Inflammatory macrophage treated with lipopolysaccharide for 1 hour (primary cell): Measurements from ENCODE around the gene CGNL1.

ENCODE experiments used
- DNase-seq, 2 donors: peaks; one replicate each; pipeline ENCODE4 v3.0.0-alpha.2; 2020 to 2022

CGNL1 gene

DNA sequence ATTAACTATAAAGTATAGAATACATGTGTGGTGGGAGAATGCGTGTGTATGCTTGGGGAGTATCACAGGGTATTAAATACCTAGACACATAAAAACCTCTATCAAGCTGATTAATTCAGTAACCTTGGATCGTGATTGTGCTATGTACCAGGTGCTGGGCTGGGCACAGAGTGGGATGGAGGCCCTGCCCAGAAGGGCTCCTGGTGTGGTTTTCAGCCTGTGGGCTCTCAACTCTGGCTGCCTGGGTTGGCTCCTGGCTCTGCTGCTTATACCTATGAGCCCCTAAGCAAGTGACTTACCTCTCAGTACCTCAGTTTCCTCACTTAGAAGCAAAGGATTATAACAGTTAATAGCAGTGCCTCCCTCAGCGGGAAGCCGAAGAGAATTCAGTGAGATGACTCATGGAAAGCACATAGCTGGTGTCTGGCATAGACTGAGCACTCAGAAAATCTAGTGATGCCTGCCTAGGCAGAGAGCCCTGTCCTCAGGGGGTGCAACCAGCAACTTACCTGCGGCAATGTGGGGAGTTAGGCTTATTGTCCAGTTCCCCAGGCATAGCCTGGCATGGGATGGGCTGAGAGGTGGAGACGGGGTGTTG is 124.8 kb downstream of the CGNL1 start:
- no peak for DNase-seq

DNA sequence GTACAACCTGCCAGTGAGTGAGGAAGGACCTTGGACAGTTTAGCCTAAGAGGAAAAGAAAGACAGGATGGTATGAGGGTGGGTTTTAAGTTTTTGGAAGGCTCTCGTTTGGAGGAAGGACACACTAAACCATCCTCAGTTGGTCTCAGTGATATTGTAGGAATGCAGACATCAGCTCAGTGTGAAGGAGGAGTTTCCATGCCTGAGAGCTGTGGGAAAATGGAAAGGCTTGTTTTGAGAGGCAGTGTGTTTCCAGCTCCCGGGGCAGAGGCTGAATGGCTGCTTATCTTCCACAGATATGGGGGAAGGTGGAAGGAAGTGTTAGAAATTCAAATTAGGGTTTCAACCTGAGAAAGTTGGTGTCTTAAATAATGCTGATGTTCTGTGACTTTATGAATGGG is 125.8 kb downstream of the CGNL1 start:
- DNase-seq, result no peak

GRCh38 chr15:57503051-57503702 is 126.9 kb downstream of the CGNL1 start:
- no peak for DNase-seq

DNA sequence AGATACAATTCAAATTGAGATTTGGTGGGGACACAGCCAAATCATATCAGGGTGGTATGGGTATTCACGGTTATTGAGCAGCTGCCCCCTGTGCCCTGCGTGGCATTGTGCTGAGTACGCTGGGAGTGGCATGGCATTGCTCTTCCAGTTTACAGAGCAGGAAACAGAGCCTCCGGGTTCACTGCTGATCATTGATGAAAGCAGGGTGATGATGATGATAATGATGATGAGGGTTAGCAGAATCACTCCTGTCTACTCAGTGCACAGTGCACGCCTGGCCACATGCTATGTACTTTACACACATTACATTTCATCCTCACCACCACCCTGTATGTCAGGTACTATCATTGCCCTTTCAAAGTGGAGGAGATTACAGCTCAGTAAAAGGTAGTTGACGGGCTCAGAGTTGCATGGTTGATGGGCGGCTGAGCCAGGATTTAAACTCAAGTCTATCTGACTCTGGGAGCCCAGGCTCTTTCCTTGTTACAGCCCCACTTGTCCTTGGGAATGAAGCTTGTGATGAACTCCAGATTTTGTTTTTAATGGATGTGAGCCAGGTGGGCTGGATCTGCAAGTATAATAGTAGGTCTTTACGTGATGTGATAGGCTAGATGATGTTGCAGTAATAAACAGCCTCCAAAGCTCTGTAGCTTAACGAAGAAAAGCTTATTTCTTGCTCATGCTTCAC is 127.8 kb downstream of the CGNL1 start:
- DNase-seq, result no peak

- DNase-seq, result no peak
These were observed 128.3 kb downstream of the CGNL1 start for GRCh38 chr15:57504599-57504940.

DNA sequence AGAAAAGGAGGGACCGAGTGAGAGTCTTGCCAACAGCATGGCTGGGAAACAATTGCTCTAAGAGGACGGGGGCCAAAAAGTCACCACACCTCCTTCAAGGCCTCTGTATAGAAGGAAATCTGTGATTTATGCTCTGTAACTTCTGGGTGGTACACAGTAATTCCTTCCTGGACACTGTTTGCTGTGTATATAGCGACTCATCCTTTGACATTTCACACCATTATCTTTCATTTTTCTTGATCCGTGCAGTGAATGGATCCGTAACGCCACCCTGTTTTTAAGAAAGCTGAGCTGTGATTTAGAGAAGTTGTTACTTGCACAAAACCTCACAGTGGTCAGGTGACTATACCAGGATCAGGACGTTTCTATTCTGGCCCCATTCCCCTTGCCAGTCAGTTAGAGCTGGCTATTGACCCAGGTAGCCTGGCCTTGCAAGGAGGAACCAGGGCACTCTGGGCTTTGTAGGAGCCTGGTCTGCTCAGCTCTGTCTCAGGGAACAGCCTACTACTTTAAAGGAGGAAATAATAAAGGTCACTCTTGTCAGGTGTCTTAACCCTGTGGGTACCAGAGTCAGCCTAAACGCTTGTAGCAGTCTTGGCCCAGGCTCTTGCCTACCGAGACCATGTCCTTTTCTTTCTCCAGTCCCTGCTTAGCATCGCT is 128.9 kb downstream of the CGNL1 start:
- DNase-seq, result no peak

DNA sequence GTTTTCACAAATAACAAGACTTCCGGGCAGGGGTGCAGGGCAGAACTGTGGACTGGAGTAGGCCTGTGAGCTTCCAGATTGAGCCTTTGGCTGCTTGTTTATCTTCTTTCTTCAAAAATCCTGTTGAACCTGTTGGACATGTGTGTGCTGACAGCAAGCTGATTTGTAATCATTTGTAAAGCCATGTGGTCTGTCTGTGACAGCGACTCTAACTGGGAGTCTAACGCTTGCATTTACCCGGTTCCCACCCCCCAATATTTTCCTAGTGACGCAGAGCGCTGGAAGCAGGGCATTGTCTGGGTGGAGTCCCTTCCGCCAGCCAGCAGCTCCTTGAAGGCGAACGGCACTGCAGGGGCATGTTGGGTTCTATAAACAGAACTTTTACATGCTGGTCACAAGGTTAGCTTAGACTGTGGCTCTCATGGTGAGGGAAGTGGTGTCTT is 129.7 kb downstream of the CGNL1 start:
- DNase-seq, result no peak

GRCh38 chr15:57506422-57506821 is 130.1 kb downstream of the CGNL1 start:
- DNase-seq, result no peak

GRCh38 chr15:57507111-57507510 is 130.8 kb downstream of the CGNL1 start:
- DNase-seq, result no peak

DNA sequence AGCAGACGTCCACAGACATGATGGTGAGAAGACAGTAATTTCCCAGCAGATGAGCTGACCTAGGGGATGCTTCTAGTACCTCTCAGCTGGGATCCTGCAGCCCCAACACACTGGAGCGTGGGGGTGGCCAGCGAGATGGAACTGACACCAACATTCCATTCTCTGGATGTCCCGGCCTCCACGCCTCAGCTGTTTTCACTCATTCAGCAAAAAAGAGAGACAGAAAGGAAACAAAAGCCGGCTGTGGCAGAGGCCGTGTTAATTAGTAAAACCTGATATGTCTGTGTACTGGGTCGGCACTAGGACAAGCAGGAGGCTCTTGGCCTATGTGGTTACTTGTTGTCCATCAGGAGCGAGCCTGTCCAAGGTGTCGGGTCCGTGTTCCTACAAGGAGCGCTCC is 132.8 kb downstream of the CGNL1 start:
- no peak for DNase-seq

DNA sequence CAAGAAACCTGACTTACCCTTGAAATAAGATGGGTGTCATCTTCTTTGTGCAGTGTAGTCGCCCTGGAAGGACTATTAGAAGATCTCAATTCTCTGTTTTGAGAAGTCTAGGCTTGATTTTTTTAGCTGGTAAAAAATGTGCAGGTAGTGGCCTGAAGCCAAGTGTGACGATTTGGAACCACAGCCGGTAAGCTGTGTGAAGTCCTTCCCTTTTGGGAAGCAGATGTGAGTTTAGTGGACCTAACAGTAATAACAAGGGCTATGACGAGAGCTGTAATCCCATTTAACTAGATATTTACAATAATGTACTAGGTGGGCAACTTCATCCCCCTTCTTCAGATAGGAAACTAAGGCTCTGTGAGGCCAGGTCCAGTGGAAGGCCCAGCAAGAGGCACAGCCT is 133.7 kb downstream of the CGNL1 start:
- no peak for DNase-seq

DNA sequence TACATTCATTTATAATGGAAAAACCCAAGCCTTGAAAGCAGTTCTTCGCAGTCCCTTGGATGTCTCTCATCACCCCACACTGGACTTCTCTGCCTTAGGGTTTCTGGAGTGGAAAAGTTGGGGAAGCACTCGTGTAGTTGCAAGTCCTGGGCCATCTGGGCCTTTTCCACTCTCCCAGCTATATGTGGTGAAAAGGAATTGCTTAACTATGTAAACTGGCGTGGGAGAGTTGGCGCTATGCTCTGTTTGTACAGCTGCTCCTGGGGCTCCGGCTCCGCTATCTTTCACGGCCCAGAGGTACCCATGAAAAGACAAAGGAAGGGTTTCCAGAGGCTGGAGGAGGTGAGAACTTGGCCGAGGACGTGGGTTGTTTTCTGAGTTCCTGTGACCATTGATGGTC is 134.3 kb downstream of the CGNL1 start:
- no peak for DNase-seq

DNA sequence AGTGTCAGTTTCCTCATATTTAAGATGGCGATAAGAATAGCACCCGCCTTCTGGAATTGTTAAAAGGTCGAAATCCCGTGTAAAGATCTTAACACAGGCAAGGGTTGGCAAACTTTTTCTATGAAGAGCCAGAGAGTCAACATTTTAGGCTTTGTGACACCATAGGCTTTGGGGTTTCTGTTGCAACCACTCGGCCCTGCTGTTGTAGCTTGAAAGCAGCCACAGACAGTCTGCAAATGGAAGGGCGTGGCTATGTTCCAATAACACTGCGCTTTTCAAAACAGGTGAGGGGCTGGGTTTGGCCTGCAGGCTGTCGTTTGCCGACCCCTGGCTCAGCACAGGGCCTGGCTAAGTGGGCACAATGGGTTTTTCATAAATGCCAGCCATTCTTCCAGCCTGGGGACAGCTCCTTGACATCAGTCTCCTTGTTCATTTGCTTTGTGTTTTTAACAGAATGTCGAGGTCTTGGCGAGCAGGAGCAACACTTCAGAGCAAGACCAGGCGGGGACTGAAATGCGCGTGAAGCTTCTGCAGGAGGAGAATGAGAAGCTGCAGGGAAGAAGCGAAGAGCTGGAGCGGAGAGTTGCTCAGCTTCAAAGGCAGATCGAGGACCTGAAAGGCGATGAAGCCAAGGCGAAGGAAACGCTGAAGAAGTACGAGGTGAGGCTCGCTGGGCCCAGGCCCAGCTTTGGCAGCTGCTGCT is 140.2 kb downstream of the CGNL1 start:
- DNase-seq, result no peak

GRCh38 chr15:57517030-57517671 is 140.8 kb downstream of the CGNL1 start:
- no peak for DNase-seq

DNA sequence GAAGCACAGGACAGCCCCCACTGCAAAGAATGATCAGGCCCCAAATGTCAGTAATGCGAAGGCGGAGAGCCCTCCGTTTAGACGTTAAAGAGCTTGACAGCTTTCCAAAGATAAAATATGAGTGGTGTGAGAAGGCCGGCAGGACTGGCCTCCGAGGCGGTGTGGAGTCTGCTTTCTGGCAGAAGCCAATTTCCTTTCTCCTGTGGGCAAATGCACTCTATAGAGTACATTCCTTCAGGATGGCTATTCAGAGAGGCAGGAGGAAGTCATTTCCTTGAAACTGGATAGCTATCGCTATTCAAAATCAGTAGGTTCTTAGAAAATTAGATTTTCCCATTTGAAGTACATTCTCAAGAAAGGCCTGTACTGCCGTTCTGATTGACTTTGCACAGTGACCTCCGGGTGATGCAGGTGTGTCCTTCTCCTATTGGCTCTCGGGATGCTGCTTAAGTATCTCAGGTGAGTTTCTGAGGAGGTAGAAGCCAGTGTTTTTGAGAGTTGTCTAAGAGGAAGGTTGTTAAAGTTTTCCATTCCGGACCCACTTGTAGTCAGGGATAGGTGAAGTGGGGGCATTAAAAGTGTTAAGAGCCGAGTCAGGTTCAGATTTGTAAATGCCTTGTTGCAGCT is 142.6 kb downstream of the CGNL1 start:
- DNase-seq, result no peak

DNA sequence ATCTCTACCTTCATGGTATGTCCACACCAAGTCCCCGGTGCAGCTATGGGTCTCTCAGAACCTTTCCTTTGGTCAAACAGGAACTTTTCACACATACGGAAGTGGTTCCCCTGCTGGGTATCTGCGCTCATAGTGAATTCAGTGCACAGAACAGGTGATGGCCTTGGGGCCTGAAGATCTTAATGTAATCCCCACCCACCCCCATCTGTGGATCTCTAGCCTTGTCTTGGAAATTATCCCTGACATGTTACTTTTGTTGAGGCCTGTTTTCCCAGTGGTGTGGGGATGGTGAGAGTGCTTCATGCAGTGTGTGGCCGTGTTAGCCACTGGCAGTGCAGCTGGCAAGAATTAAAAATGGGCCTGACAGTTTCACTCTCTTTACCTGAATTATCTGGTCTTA is 143.5 kb downstream of the CGNL1 start:
- DNase-seq, result no peak

- no peak for DNase-seq
These were observed 145.2 kb downstream of the CGNL1 start for GRCh38 chr15:57521503-57521902.

GRCh38 chr15:57522148-57522547 is 145.8 kb downstream of the CGNL1 start:
- no peak for DNase-seq

- DNase-seq, result no peak
These were observed 149.3 kb downstream of the CGNL1 start for GRCh38 chr15:57525581-57525980.

DNA sequence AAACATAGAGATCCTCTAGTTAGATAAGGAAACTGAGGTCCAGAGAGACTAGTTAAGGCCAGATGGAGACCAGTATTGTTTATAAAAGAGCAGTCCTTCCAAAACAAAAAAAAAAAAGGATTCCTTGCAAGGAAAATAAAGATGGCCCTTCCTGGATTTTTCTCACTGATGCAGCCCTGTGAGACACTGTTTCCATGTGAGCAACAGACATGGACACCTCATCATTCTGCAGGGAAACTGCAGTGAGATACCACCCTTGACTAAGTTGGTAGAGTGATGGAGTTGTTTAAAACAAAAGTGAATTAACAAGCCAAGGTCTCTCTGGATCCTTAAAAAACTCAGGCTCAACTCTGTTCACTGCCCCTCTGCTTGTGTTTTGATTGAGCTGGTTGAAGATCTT is 149.8 kb downstream of the CGNL1 start:
- no peak for DNase-seq

GRCh38 chr15:57526615-57527014 is 150.3 kb downstream of the CGNL1 start:
- no peak for DNase-seq

- DNase-seq, result peak; percentile 49 to 64
These were observed 151.2 kb downstream of the CGNL1 start for GRCh38 chr15:57527382-57528091.
